ENCODE results near the gene EFCAB6. TPM values are rescaled to one million over a fixed set of nuclear protein-coding genes. Genes with fewer than 3 reads are reported as not detected.

EFCAB6 gene
- total RNA-seq, 1 experiment from 2014 or later = 0.21 TPM

GRCh38 chr22:43529934-43530333 is 282.2 kb downstream of the EFCAB6 start:
- in situ Hi-C loops (cut with HindIII; ENCODE audit: low pct_unique_long_range_greater_than_20kb, low sequenced_read_pairs) = no loop called here
- ATAC-seq = no peak

DNA sequence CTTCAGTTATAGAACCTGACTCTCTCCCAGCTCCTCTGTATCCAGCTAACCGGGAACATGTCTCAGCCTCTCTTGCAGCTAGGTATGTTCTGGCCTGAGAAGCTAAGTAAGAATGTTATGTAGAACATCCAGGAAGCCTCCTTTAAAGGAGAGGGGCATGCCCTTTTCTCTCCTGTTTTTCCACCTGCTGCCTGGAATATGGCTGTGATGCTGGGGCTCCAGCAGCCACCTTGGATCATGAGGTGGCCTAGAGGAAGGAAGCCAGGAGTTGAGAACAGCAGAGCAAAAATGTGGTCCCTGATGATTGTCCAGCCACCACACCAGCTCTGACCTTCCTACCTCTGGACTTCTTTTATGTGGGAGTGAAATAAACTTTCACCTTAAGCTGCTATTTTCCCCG is 282.6 kb downstream of the EFCAB6 start:
- no TSS peak for BruUV-seq (replicated peaks)
- no peak for ATAC-seq

More at GRCh38 chr22:43529934-43530333, 282.2 kb downstream of the EFCAB6 start:
- no peak for DNase-seq (ENCODE audit: low read depth, low spot score)
- BruUV-seq (replicated peaks) = no TSS peak
- Histone ChIP-seq H3K4me3 (ENCODE audit: low read depth in 2 of 2, low read length in 2 of 2) (no peak overlapping the region), H3K36me3 (ENCODE audit: control insufficient read depth, insufficient read depth, low read length) (no peaks in the 10 kb centered on the region), H3K27me3 (ENCODE audit: control insufficient read depth, insufficient read depth, low read length) (no peaks in the 10 kb centered on the region), H3K4me1 (ENCODE audit: control insufficient read depth, insufficient read depth, low read length) (no peaks in the 10 kb centered on the region), H3K27ac (ENCODE audit: low read length) (no peak overlapping the region), H3K9me3 (ENCODE audit: control insufficient read depth, insufficient read depth, low read depth, low read length) (no peaks in the 10 kb centered on the region)
- ChIA-PET CTCF (no interaction called here), POLR2A (no interaction called here)
- no peak for TF ChIP-seq POLR2AphosphoS5 (IDR thresholded peaks at IDR 0.05; ENCODE audit: low read depth, low read length)
- TF ChIP-seq TCF7L2 (IDR thresholded peaks at IDR 0.05; ENCODE audit: low read depth, low read length) = no peak
- TF ChIP-seq, protein P1, sequence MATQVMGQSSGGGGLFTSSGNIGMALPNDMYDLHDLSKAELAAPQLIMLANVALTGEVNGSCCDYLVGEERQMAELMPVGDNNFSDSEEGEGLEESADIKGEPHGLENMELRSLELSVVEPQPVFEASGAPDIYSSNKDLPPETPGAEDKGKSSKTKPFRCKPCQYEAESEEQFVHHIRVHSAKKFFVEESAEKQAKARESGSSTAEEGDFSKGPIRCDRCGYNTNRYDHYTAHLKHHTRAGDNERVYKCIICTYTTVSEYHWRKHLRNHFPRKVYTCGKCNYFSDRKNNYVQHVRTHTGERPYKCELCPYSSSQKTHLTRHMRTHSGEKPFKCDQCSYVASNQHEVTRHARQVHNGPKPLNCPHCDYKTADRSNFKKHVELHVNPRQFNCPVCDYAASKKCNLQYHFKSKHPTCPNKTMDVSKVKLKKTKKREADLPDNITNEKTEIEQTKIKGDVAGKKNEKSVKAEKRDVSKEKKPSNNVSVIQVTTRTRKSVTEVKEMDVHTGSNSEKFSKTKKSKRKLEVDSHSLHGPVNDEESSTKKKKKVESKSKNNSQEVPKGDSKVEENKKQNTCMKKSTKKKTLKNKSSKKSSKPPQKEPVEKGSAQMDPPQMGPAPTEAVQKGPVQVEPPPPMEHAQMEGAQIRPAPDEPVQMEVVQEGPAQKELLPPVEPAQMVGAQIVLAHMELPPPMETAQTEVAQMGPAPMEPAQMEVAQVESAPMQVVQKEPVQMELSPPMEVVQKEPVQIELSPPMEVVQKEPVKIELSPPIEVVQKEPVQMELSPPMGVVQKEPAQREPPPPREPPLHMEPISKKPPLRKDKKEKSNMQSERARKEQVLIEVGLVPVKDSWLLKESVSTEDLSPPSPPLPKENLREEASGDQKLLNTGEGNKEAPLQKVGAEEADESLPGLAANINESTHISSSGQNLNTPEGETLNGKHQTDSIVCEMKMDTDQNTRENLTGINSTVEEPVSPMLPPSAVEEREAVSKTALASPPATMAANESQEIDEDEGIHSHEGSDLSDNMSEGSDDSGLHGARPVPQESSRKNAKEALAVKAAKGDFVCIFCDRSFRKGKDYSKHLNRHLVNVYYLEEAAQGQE (IDR thresholded peaks at IDR 0.05; ENCODE audit: insufficient read depth in 1 of 2, low read depth in 2 of 2, low read length in 1 of 2) = no peak
- TF ChIP-seq, protein P2, sequence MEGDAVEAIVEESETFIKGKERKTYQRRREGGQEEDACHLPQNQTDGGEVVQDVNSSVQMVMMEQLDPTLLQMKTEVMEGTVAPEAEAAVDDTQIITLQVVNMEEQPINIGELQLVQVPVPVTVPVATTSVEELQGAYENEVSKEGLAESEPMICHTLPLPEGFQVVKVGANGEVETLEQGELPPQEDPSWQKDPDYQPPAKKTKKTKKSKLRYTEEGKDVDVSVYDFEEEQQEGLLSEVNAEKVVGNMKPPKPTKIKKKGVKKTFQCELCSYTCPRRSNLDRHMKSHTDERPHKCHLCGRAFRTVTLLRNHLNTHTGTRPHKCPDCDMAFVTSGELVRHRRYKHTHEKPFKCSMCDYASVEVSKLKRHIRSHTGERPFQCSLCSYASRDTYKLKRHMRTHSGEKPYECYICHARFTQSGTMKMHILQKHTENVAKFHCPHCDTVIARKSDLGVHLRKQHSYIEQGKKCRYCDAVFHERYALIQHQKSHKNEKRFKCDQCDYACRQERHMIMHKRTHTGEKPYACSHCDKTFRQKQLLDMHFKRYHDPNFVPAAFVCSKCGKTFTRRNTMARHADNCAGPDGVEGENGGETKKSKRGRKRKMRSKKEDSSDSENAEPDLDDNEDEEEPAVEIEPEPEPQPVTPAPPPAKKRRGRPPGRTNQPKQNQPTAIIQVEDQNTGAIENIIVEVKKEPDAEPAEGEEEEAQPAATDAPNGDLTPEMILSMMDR (IDR thresholded peaks at IDR 0.05) = no peak
- no peak for TF ChIP-seq SIN3A (IDR thresholded peaks at IDR 0.05; ENCODE audit: borderline replicate concordance, insufficient read depth, low read depth, low read length)
- intact Hi-C loops (cut with micrococcal nuclease; ENCODE audit: unreplicated experiment) = no loop called here

More for the DNA sequence above, 282.6 kb downstream of the EFCAB6 start:
- in situ Hi-C loops (cut with HindIII; ENCODE audit: low pct_unique_long_range_greater_than_20kb, low sequenced_read_pairs) (no loop called here), intact Hi-C loops (cut with micrococcal nuclease; ENCODE audit: unreplicated experiment) (no loop called here)
- POLR2A ChIA-PET = no interaction called here
- CTCF ChIA-PET = no interaction called here
- no peak for DNase-seq (ENCODE audit: low read depth, low spot score)
- no peak overlapping the region for H3K4me3 ChIP-seq (ENCODE audit: low read depth in 2 of 2, low read length in 2 of 2)
- H3K27ac ChIP-seq (ENCODE audit: low read length) = no peak overlapping the region
- H3K27me3 ChIP-seq (ENCODE audit: control insufficient read depth, insufficient read depth, low read length) = no peaks in the 10 kb centered on the region
- no peaks in the 10 kb centered on the region for H3K9me3 ChIP-seq (ENCODE audit: control insufficient read depth, insufficient read depth, low read depth, low read length)
- no peaks in the 10 kb centered on the region for H3K36me3 ChIP-seq (ENCODE audit: control insufficient read depth, insufficient read depth, low read length)
- no peaks in the 10 kb centered on the region for H3K4me1 ChIP-seq (ENCODE audit: control insufficient read depth, insufficient read depth, low read length)
- TF ChIP-seq TCF7L2 (IDR thresholded peaks at IDR 0.05; ENCODE audit: low read depth, low read length) (no peak), POLR2AphosphoS5 (IDR thresholded peaks at IDR 0.05; ENCODE audit: low read depth, low read length) (no peak), SIN3A (IDR thresholded peaks at IDR 0.05; ENCODE audit: borderline replicate concordance, insufficient read depth, low read depth, low read length) (no peak)
- TF ChIP-seq, protein P2 (IDR thresholded peaks at IDR 0.05) = no peak
- TF ChIP-seq, protein P1 (IDR thresholded peaks at IDR 0.05; ENCODE audit: insufficient read depth in 1 of 2, low read depth in 2 of 2, low read length in 1 of 2) = no peak
